ENCODE results near the gene GCLC. TPM values are rescaled to one million over a fixed set of nuclear protein-coding genes. Genes with fewer than 3 reads are reported as not detected.

Gene GCLC
- total RNA-seq, 1 experiment from 2014 or later, result 47.1 TPM

GRCh38 chr6:53469163-53469562 lies 75.7 kb downstream of the GCLC start (continued):
- no peak for TF ChIP-seq ARID4B (CRISPR knock-in tag; IDR thresholded peaks at IDR 0.05; ENCODE audit: borderline replicate concordance)
- TF ChIP-seq GABPB1 (CRISPR knock-in tag; IDR thresholded peaks at IDR 0.05), result no peak
- no peak for TF ChIP-seq FOXP1 (CRISPR knock-in tag; IDR thresholded peaks at IDR 0.05; ENCODE audit: borderline replicate concordance)
- TF ChIP-seq ZNF263 (CRISPR knock-in tag; IDR thresholded peaks at IDR 0.05; ENCODE audit: low read depth), result no peak
- no peak for TF ChIP-seq PRDM15 (CRISPR knock-in tag; IDR thresholded peaks at IDR 0.05)
- TF ChIP-seq HMGXB4 (CRISPR knock-in tag; IDR thresholded peaks at IDR 0.05), result no peak
- TF ChIP-seq NR1H2 (CRISPR knock-in tag; IDR thresholded peaks at IDR 0.05), result no peak
- no peak for TF ChIP-seq CREB1 (CRISPR knock-in tag; IDR thresholded peaks at IDR 0.05)
- TF ChIP-seq RELA (CRISPR knock-in tag; IDR thresholded peaks at IDR 0.05; ENCODE audit: borderline replicate concordance), result no peak
- TF ChIP-seq FOXK1 (CRISPR knock-in tag; IDR thresholded peaks at IDR 0.05), result no peak
- no peak for TF ChIP-seq TP53 (CRISPR knock-in tag; IDR thresholded peaks at IDR 0.05)
- no peak for TF ChIP-seq NFE2L1 (CRISPR knock-in tag; IDR thresholded peaks at IDR 0.05)
- TF ChIP-seq IRF1 (CRISPR knock-in tag; IDR thresholded peaks at IDR 0.05), result no peak
- TF ChIP-seq E2F1 (CRISPR knock-in tag; IDR thresholded peaks at IDR 0.05), result no peak

- no peak overlapping the region for H3K27ac Mint-ChIP-seq
- TF ChIP-seq ATF6 (CRISPR knock-in tag; IDR thresholded peaks at IDR 0.05), result no peak
- TF ChIP-seq SMAD4 (CRISPR knock-in tag; IDR thresholded peaks at IDR 0.05), result no peak
- no peak for TF ChIP-seq KAT7 (CRISPR knock-in tag; IDR thresholded peaks at IDR 0.05; ENCODE audit: borderline replicate concordance)
- no peak for TF ChIP-seq FOXK1 (CRISPR knock-in tag; IDR thresholded peaks at IDR 0.05)
- TF ChIP-seq ZNF532 (CRISPR knock-in tag; IDR thresholded peaks at IDR 0.05; ENCODE audit: borderline replicate concordance), result no peak
- no peak for TF ChIP-seq NR1H2 (CRISPR knock-in tag; IDR thresholded peaks at IDR 0.05)
- TF ChIP-seq TEAD4 (CRISPR knock-in tag; IDR thresholded peaks at IDR 0.05), result no peak
- no peak overlapping the region for H3K4me3 Mint-ChIP-seq
- CTCF ChIA-PET, result no interaction called here
- H3K9me3 Mint-ChIP-seq, result no peaks in the 10 kb centered on the region
- no peaks in the 10 kb centered on the region for H3K36me3 Mint-ChIP-seq
- no peak for ATAC-seq
- H3K27me3 Mint-ChIP-seq (ENCODE audit: low read depth), result no peaks in the 10 kb centered on the region
- H3K4me1 Mint-ChIP-seq, result peaks cover 4% of the 10 kb centered on the region
- POLR2A ChIA-PET, result no interaction called here
- no peak for DNase-seq (ENCODE audit: low spot score)
Measured at GRCh38 chr6:53466257-53466656, 78.6 kb downstream of the GCLC start.

Data from WTC11 (cell line).